OCI-LY1 (cell line): Measurements from ENCODE around the gene GLIS1.

Experiments
- EZH2 ChIP-seq: fragments of 200-600 bp; sonication (generic), shearing (Covaris generic); IDR thresholded peaks from 2 replicates; pipeline ENCODE4 v1.8.0; 2017; ENCODE audit warnings: borderline replicate concordance, mixed run types, mild to moderate bottlenecking, antibody characterized with exemption, low read length, moderate library complexity, mixed read lengths
- TF ChIP-seq, protein P1 (sequence below): fragments of 200-600 bp; sonication (generic), shearing (Covaris generic); IDR thresholded peaks from 2 replicates; pipeline ENCODE4 v1.5.1; 2017; ENCODE audit warnings: mild to moderate bottlenecking, antibody characterized with exemption, low read length, moderate library complexity, mixed read lengths

DNA sequence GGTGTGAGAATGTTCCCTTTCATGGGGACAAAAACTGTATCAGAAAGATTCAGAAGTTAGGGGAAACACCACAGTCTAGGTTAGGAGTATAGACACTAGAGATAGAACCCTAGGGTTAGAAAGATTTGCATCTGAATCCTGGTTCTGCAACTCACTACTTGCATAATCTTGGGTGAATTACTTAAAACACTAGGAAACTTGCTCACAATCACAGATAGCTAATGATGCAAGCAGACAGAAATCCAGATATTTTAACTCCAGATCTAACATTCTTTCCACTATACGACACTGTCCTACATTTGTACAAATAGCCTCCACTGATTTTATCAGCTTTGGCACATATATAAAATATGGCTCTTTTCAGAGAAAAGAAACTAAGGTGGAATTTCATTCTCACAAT lies 30.8 kb upstream of the GLIS1 start:
- TF ChIP-seq, protein P1, sequence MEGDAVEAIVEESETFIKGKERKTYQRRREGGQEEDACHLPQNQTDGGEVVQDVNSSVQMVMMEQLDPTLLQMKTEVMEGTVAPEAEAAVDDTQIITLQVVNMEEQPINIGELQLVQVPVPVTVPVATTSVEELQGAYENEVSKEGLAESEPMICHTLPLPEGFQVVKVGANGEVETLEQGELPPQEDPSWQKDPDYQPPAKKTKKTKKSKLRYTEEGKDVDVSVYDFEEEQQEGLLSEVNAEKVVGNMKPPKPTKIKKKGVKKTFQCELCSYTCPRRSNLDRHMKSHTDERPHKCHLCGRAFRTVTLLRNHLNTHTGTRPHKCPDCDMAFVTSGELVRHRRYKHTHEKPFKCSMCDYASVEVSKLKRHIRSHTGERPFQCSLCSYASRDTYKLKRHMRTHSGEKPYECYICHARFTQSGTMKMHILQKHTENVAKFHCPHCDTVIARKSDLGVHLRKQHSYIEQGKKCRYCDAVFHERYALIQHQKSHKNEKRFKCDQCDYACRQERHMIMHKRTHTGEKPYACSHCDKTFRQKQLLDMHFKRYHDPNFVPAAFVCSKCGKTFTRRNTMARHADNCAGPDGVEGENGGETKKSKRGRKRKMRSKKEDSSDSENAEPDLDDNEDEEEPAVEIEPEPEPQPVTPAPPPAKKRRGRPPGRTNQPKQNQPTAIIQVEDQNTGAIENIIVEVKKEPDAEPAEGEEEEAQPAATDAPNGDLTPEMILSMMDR: no peak
- no peak for TF ChIP-seq EZH2
